HCT116 (cell line): ENCODE data around the gene VIPR2. TPM values are rescaled to one million over a fixed set of nuclear protein-coding genes. Genes with fewer than 3 reads are reported as not detected.
"Not testable (repeated sequence)": the region's sequence is repeated elsewhere in the genome, so short reads cannot be mapped to it uniquely, and the experiment has no call there.

ENCODE experiments used
- ATAC-seq: fragments of 200-7000 bp; cut with Tn5 transposase; 2 replicates; pipeline ENCODE4 v1.9.1; 2020; ENCODE audit warnings: mild to moderate bottlenecking, moderate library complexity
- BruUV-seq: library from RNA; stranded (reverse); fragments of 400-500 nt; replicated peaks from 2 replicates; lab custom pipeline; 2021; lab: Mats Ljungman, UMichigan
- CTCF ChIA-PET: fragments of 300-600 bp; sonication (Branson Sonifier 250); formaldehyde crosslinking; loops from one replicate; lab custom pipeline; 2021; ENCODE audit warnings: antibody characterized with exemption; lab: Charles Lee
- POLR2A ChIA-PET: fragments of 300-600, 350-600 bp; sonication (Branson Sonifier 250); formaldehyde crosslinking; loops from one replicate; lab custom pipeline; 2021; ENCODE audit warnings: antibody characterized with exemption; lab: Charles Lee
- RAD21 ChIA-PET, 2 experiments: fragments of 300-600 bp; sonication (Branson Sonifier 250); formaldehyde crosslinking; loops; one replicate each; lab custom pipeline; 2023; ENCODE audit warnings: low total read pairs in 2 of 2; ENCODE audit not compliant: uncharacterized antibody in 2 of 2, unreplicated experiment in 2 of 2, low non-redundant PET in 1 of 2; lab: Charles Lee
- DNase-seq: peaks from one replicate; pipeline ENCODE4 v3.0.0-alpha.2; 2010; ENCODE audit warnings: low read depth, low spot score
- H2AFZ ChIP-seq: fragments of 200-600 bp; shearing (Covaris generic), sonication (generic); 2 replicates; pipeline ENCODE4 v1.6.1; 2017; ENCODE audit warnings: low read depth, mixed run types, mixed read lengths, antibody characterized with exemption, low read length; ENCODE audit not compliant: poor library complexity, severe bottlenecking
- H3K27ac ChIP-seq: 2 replicates; pipeline ENCODE4 v1.5.1; 2012; ENCODE audit warnings: low read depth, low read length
- H3K27me3 ChIP-seq: fragments of 200-600 bp; sonication (generic); 2 replicates; pipeline ENCODE4 v1.6.1; 2016; ENCODE audit warnings: mixed run types, low read length, mixed read lengths; ENCODE audit not compliant: insufficient read depth
- H3K36me3 ChIP-seq, 2 experiments: fragments of 200-500 bp in 1 of 2; fragments of 200-600 bp in 1 of 2; sonication (Bioruptor generic) in 1 of 2; sonication (generic) in 1 of 2; 2 replicates each; pipeline versions ENCODE4 v1.5.1 to v1.6.1; 2014 to 2016; ENCODE audit warnings: low read length in 2 of 2, inconsistent platforms in 1 of 2, mixed read lengths in 1 of 2, mixed run types in 1 of 2; ENCODE audit not compliant: insufficient read depth in 2 of 2, control insufficient read depth in 1 of 2
- H3K4me1 ChIP-seq, 2 experiments: fragments of 200-600 bp in 1 of 2; sonication (generic) in 1 of 2; 2 replicates each; pipeline versions ENCODE4 v1.5.1 to v1.6.1; 2012 to 2017; ENCODE audit warnings: low read length in 2 of 2, inconsistent platforms in 1 of 2, mild to moderate bottlenecking in 1 of 2, mixed read lengths in 1 of 2, mixed run types in 1 of 2, moderate library complexity in 1 of 2; ENCODE audit not compliant: insufficient read depth in 2 of 2, control insufficient read depth in 1 of 2
- H3K4me2 ChIP-seq: fragments of 200-600 bp; sonication (generic); 2 replicates; pipeline ENCODE4 v1.6.1; 2017; ENCODE audit warnings: mixed run types, low read length, mixed read lengths
- H3K4me3 ChIP-seq, 2 experiments: fragments of 200-600 bp in 1 of 2; sonication (generic) in 1 of 2; replicated peaks in 1 of 2; 2 replicates each; pipeline ENCODE4 v1.5.1; 2011 to 2016; ENCODE audit warnings: low read length in 2 of 2, control low read depth in 1 of 2, low read depth in 1 of 2, mild to moderate bottlenecking in 1 of 2, mixed read lengths in 1 of 2, mixed run types in 1 of 2
- H3K79me2 ChIP-seq: fragments of 200-600 bp; sonication (generic); 2 replicates; pipeline ENCODE4 v1.6.1; 2017; ENCODE audit warnings: mild to moderate bottlenecking, mixed run types, low read length, moderate library complexity, mixed read lengths; ENCODE audit not compliant: insufficient read depth
- H3K9ac ChIP-seq: fragments of 200-600 bp; sonication (generic); 2 replicates; pipeline ENCODE4 v1.6.1; 2016; ENCODE audit warnings: low read length, mixed read lengths
- H3K9me2 ChIP-seq: fragments of 200-600 bp; sonication (generic), shearing (Covaris generic); 2 replicates; pipeline ENCODE4 v1.6.1; 2017; ENCODE audit warnings: mixed run types, mild to moderate bottlenecking, moderate library complexity; ENCODE audit not compliant: insufficient read depth
- H3K9me3 ChIP-seq, 2 experiments: fragments of 200-500 bp in 1 of 2; fragments of 200-600 bp in 1 of 2; sonication (Bioruptor generic) in 1 of 2; sonication (generic) in 1 of 2; 2 replicates each; pipeline ENCODE4 v1.6.1; 2014 to 2017; ENCODE audit warnings: low read length in 2 of 2, mixed read lengths in 2 of 2, inconsistent platforms in 1 of 2, low read depth in 1 of 2, mild to moderate bottlenecking in 1 of 2, mixed run types in 1 of 2, moderate library complexity in 1 of 2; ENCODE audit not compliant: control insufficient read depth in 1 of 2, insufficient read depth in 1 of 2
- H4K20me1 ChIP-seq: fragments of 200-600 bp; sonication (generic), shearing (Covaris generic); 2 replicates; pipeline ENCODE4 v1.6.1; 2017; ENCODE audit warnings: mixed run types, mild to moderate bottlenecking, moderate library complexity; ENCODE audit not compliant: insufficient read depth
- CEBPB ChIP-seq: IDR thresholded peaks from 2 replicates; pipeline ENCODE4 v1.6.1; 2012; ENCODE audit warnings: low read depth
- EZH2 ChIP-seq: fragments of 200-600 bp; sonication (generic); IDR thresholded peaks from 2 replicates; pipeline ENCODE4 v1.6.1; 2017; ENCODE audit warnings: antibody characterized with exemption, mixed run types
- EZH2phosphoT487 ChIP-seq: fragments of 200-600 bp; IDR thresholded peaks from 2 replicates; pipeline ENCODE4 v1.6.1; 2018; ENCODE audit warnings: antibody characterized with exemption, borderline replicate concordance
- POLR2AphosphoS5 ChIP-seq: IDR thresholded peaks from 2 replicates; pipeline ENCODE4 v1.6.1; 2011; ENCODE audit warnings: mild to moderate bottlenecking, low read depth, low read length, moderate library complexity
- RAD21 ChIP-seq: IDR thresholded peaks from 2 replicates; pipeline ENCODE4 v1.6.1; 2012; ENCODE audit warnings: low read depth, mild to moderate bottlenecking
- SP1 ChIP-seq: IDR thresholded peaks from 2 replicates; pipeline ENCODE4 v1.6.1; 2012; ENCODE audit warnings: low read depth
- SRF ChIP-seq: IDR thresholded peaks from 2 replicates; pipeline ENCODE4 v1.6.1; 2012; ENCODE audit warnings: low read depth
- TCF7L2 ChIP-seq: IDR thresholded peaks from 2 replicates; pipeline ENCODE4 v1.7.0; 2011; ENCODE audit warnings: borderline replicate concordance, inconsistent platforms; ENCODE audit not compliant: insufficient read depth, insufficient read length; ENCODE audit errors: extremely low read depth
- YY1 ChIP-seq: IDR thresholded peaks from 2 replicates; pipeline ENCODE4 v1.6.1; 2011; ENCODE audit warnings: low read length, low read depth, moderate library complexity, mild to moderate bottlenecking; ENCODE audit not compliant: insufficient replicate concordance; ENCODE audit errors: extremely low read depth
- ZFX ChIP-seq: fragments of 450-650 bp; IDR thresholded peaks from 2 replicates; pipeline ENCODE4 v1.6.1; 2017
- intact Hi-C: fragments of 100-400 bp; cut with micrococcal nuclease; formaldehyde crosslinking; loops from 2 replicates; pipeline ENCODE4 v1.10.0; 2022
- total RNA-seq: library from RNA; stranded (reverse); gene quantifications from one replicate; pipeline ENCODE4 v1.2.1, GENCODE V29; 2021; ENCODE audit not compliant: unreplicated experiment
- TF ChIP-seq, protein P1 (sequence below): IDR thresholded peaks from 2 replicates; pipeline ENCODE4 v1.6.1; 2012
- TF ChIP-seq, protein P2 (sequence below), 3 experiments: fragments of 200-600 bp in 1 of 3; sonication (generic) in 1 of 3; IDR thresholded peaks in 2 of 3; conservative IDR thresholded peaks in 1 of 3; 2 replicates each; pipeline ENCODE4 v1.5.1; 2012 to 2017; ENCODE audit warnings: low read depth in 2 of 3, low read length in 2 of 3, antibody characterized with exemption in 1 of 3, borderline replicate concordance in 1 of 3, control low read depth in 1 of 3, mild to moderate bottlenecking in 1 of 3, mixed read lengths in 1 of 3, mixed run types in 1 of 3, moderate library complexity in 1 of 3; ENCODE audit not compliant: insufficient read depth in 1 of 3

The VIPR2 gene
- total RNA-seq, 1 experiment from 2014 or later = 0.10 TPM

DNA sequence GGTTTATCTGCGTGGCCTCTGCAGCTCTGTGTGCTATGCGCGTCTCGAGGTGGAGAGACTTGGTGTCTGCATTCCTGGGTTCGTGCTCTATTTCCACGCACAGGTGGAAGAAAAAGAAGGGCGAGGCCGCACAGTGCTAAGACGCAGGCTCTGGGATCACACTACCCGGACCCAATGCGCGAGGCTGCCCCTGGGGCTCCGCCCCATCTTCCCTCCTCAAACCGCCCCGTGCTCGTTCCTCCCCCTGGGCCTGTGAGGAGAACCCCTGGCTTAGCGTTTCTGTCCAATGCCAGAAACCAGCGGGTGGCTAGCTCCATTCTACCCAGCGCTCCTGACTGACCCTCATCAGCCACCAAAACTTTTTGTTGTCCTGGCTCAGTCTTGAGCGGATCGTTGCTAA lies 145.2 kb downstream of the VIPR2 start:
- H3K4me2 ChIP-seq = no peak overlapping the region
- H3K79me2 ChIP-seq = no peaks in the 10 kb centered on the region
- no peak for TF ChIP-seq YY1
- TF ChIP-seq SP1 = no peak
- TF ChIP-seq EZH2phosphoT487 = no peak
- TF ChIP-seq, protein P1, sequence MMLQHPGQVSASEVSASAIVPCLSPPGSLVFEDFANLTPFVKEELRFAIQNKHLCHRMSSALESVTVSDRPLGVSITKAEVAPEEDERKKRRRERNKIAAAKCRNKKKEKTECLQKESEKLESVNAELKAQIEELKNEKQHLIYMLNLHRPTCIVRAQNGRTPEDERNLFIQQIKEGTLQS = no peak
- TF ChIP-seq CEBPB = no peak
- no peak for TF ChIP-seq RAD21
- TF ChIP-seq SRF = no peak
- TF ChIP-seq TCF7L2 = no peak
- TF ChIP-seq POLR2AphosphoS5 = no peak
- TF ChIP-seq, protein P2, sequence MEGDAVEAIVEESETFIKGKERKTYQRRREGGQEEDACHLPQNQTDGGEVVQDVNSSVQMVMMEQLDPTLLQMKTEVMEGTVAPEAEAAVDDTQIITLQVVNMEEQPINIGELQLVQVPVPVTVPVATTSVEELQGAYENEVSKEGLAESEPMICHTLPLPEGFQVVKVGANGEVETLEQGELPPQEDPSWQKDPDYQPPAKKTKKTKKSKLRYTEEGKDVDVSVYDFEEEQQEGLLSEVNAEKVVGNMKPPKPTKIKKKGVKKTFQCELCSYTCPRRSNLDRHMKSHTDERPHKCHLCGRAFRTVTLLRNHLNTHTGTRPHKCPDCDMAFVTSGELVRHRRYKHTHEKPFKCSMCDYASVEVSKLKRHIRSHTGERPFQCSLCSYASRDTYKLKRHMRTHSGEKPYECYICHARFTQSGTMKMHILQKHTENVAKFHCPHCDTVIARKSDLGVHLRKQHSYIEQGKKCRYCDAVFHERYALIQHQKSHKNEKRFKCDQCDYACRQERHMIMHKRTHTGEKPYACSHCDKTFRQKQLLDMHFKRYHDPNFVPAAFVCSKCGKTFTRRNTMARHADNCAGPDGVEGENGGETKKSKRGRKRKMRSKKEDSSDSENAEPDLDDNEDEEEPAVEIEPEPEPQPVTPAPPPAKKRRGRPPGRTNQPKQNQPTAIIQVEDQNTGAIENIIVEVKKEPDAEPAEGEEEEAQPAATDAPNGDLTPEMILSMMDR (IDR thresholded peaks at IDR 0.05 in 2 of 3, conservative IDR thresholded peaks at IDR 0.05 in 1 of 3; ENCODE audit: borderline replicate concordance in 1 of 3, insufficient read depth in 1 of 3, low read depth in 2 of 3, low read length in 2 of 3) = no peak
- TF ChIP-seq ZFX = no peak
- TF ChIP-seq EZH2 = no peak
- H4K20me1 ChIP-seq = no peaks in the 10 kb centered on the region
- no peak overlapping the region for H2AFZ ChIP-seq
- CTCF ChIA-PET = no interaction called here
- no peaks in the 10 kb centered on the region for H3K4me1 ChIP-seq
- H3K9me2 ChIP-seq = no peaks in the 10 kb centered on the region
- ATAC-seq = peak; percentile 27; the same call in 1 of the 2 replicates
- H3K27me3 ChIP-seq = no peaks in the 10 kb centered on the region
- no peaks in the 10 kb centered on the region for H3K36me3 ChIP-seq
- RAD21 ChIA-PET = no interaction called here
- no peak overlapping the region for H3K9ac ChIP-seq
- DNase-seq = no peak
- no TSS peak for BruUV-seq
- H3K4me3 ChIP-seq = no peak overlapping the region
- H3K9me3 ChIP-seq = no peaks in the 10 kb centered on the region
- POLR2A ChIA-PET = no interaction called here
- no peak overlapping the region for H3K27ac ChIP-seq
- intact Hi-C loops = no loop called here

DNA sequence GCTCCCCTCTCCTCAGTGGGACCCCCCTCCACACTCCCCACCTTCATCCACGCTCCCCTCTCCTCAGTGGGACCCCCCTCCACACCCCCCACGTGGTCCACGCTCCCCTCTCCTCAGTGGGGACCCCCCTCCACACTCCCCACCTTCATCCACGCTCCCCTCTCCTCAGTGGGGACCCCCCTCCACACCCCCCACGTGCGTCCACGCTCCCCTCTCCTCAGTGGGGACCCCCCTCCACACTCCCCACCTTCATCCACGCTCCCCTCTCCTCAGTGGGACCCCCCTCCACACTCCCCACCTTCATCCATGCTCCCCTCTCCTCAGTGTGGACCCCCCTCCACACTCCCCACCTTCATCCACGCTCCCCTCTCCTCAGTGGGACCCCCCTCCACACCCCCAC lies 146.4 kb downstream of the VIPR2 start:
- H3K27me3 ChIP-seq, BruUV-seq, H3K79me2 ChIP-seq, H3K36me3 ChIP-seq, CTCF ChIA-PET, H3K9me2 ChIP-seq, POLR2A ChIA-PET, H3K9me3 ChIP-seq, H3K9ac ChIP-seq, ATAC-seq, RAD21 ChIA-PET, H3K27ac ChIP-seq, intact Hi-C loops, H3K4me2 ChIP-seq, H4K20me1 ChIP-seq, H2AFZ ChIP-seq, H3K4me3 ChIP-seq, H3K4me1 ChIP-seq, DNase-seq: not testable (repeated sequence)
